GM18517 (cell line): ENCODE data around the gene GRB10.
"Not testable (repeated sequence)": the region's sequence is repeated elsewhere in the genome, so short reads cannot be mapped to it uniquely, and the experiment has no call there.

Source experiments
- ATAC-seq: cut with Tn5 transposase; IDR thresholded peaks from one replicate; pipeline ENCODE4 v1.9.1; 2021; ENCODE audit warnings: mild to moderate bottlenecking, moderate library complexity; ENCODE audit not compliant: unreplicated experiment

Gene GRB10

DNA sequence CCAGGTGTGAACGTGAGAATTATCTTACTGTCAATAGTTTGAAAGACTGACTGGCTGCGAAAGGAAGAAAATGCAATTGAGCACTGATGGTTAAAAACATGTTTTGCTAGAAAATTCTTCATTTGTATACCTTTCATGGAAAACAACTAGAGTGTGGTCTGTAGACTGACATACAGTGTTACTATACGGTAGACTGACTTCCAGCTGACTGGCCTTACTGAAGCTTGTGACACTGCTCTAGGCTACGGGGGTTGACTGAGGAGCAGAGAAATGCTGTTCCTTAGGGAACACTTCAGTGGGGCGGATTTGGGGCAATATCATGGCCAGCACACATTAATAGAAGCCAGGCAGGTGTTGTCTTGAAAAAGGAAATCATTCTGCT, 191.6 kb downstream of the GRB10 start:
- ATAC-seq, result no peak

DNA sequence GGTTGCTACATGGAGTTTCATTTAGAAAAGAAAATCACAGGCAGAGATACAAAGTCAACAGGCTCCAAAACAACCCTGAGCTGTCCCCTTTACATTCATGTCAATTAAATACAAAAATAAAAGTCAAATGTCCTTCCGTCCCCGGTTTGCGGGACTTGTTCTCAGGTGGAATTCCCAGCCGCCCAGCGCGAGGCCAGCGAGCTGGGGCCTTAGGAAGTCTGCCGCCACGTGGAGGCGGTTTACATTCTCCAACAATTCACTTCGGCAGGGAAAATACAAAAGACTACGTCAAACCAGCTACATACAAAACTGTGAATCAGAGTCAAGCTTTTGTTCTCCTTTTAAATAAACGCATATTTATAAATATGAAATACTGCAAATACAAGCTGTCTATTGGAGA, 192.2 kb downstream of the GRB10 start:
- ATAC-seq, result no peak

DNA sequence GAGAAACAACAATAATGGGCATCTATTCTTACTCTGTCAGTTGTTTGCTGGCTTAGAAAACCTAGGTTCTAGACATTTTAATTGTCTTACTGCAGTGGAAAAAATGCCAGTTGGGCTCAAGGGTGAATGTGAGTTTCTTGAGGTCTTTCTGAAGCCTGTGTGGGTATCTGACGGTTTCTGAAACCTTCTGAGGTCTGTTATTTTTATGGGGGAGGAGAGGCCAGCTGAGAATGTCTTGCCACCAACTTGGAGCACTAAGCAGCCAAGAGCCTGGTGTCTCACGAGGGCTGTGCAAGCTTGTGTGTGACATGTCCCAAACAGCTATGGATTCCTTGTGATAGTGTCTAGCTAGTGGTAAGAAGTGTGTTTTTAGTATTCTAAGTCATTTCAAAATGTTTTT, 193.3 kb downstream of the GRB10 start:
- peak; percentile 31 for ATAC-seq

DNA sequence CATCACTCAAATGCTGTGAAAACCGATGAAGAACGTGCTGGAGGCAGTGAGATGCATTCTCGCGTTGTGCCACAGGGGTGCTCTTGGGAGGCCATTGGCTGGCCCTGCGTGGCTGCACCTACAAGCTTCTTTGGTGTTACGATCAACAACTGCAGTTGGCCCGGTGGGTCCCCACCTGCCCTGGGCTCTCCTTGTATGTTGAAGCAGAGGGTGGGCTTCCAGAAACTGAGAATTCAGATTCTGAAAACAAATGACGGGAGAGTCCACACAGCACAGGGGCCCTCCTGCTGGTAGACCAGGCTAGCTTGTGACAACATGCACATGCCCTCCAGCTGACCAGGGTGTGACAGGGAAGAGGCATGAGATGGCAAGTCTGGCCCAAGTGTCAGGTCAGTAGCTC, 193.8 kb downstream of the GRB10 start:
- ATAC-seq, result no peak

DNA sequence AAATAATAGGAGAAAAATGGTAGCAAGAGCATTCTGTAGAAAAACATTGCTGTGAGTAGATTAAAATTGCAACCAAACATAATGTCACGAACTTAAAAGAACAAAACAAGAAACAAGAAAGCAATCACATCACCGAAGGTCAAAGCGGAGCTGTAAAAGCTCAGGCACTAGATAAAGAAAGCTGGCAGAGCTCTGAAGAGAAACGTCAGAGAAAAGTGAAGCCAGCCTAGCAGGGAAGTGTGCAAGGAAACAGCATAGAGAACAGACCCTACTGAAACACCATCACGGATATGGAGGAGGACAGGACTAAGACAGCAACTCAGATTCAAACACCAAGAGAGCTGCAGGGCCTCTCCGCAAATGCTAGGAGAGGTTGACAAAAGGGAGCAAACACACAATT, 195.0 kb downstream of the GRB10 start:
- no peak for ATAC-seq

DNA sequence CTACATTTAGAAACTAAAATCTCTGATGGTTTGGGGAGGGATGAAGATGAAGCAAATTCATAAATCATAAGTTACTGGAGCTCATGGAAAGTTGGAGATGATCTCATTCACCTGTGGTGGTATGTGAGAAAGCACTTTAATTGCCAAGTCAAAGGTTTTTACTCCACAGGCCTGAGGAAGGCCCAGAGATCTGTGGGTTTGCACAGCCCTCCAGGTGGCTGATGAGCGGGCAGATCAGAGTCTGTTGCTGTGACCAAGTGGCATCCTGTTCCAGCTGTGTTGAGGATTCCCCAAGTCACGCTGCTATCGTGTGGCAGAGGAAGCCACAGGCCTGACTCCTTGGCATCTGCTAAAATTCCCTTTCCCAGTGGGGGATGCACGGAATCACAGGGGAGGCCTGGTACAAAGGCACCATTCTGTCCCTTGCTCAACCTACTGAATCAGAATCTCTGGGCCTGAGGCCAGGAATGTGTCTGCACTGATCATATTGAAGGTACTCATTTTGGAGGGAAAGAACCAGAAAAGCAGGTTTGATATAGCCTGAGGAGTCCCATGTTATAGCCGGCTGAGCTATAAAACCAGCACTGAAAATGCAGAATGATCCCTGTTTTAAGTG, 197.8 kb downstream of the GRB10 start:
- no peak for ATAC-seq

DNA sequence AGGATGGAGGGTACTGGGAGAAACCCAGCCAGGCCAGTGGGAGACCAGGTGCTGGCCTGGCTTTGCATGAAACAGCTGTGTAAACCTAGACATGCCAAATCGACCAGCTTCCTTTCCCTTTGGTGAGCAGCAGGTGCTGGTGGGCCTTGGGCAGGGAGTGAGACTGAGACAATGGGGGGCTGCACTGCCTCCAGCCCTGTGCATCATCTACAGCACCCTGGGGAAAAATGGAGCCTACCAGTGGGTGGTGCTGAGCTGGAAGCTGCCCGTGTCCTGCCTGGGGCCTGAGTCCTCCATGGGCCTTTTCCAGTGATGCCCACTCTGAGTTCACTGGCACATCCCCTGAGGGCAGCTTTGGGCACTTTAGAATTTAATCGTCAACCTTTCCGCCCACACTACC, 198.3 kb downstream of the GRB10 start:
- no peak for ATAC-seq

DNA sequence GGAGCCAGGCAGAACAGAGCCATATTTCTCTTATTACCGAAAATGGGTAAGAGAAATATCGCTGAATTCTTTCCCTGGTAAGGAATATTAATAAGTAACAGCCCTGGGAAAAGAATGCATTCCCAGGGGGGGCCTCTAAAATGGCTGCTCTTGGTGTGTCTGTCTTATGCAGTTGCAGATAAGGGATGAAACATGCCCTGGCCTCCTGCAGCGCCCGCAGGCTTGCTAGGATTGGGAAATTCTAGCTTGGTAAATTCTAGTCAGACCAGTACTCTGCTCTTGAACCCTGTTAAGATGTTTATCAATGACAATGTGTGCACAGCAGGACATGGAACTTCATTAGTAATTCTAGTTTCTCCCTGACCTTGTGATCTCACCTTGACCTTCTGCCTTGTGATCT, 199.4 kb downstream of the GRB10 start:
- ATAC-seq, result not testable (repeated sequence)

DNA sequence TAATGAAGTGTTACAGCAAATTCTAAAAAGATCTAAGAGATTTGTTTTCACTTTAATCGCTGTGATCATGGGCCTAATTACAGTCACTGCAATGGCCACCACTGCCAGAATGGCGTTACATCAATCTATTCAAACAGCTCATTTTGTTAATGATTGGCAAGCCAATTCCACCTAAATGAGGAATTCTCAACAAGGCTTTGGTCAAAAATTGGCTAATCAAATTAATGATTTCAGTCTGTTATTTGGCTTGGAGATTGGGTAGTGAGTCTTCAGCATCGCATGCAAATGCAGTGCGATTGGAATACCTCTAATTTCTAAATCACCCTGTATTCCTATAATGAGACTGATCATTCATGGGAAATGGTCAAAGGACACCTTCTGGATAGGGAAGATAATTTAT, 200.4 kb downstream of the GRB10 start:
- not testable (repeated sequence) for ATAC-seq

DNA sequence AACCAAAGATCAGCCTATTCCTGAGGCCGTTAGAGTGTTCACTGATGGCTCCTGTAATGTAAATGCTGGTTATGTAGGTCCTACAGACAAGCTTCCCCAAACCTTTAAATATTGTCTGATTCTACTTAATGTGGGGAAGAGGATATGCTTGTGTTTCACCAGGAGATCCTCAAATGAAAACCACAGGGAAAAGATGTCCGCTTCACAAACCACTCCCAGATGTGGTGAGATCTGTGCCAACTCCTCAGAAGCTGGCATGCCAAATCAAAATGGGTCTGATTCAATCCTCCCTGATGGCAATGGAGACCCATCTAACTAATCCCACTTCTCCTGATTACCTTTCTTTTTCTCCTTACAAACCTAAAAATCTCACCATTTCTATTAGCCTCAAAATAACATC, 202.0 kb downstream of the GRB10 start:
- ATAC-seq, result not testable (repeated sequence)

DNA sequence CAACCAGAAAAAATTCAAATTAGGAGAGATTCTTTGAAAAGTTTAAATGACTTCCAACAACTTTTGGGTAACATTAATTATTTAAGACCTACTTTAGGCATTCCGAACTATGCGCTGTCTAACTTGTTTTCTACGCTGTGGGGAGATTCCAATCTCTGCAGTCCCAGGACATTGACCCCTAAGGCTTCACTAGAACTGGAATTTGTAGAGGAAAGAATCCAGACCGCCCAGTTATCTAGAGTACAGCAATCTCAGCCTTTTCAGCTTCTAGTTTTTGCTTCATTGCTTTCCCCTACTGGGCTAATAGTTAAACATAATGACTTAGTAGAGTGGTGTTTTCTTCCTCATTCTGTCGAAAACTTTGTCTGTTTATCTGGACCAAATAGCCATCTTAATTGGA, 202.6 kb downstream of the GRB10 start:
- no peak for ATAC-seq

DNA sequence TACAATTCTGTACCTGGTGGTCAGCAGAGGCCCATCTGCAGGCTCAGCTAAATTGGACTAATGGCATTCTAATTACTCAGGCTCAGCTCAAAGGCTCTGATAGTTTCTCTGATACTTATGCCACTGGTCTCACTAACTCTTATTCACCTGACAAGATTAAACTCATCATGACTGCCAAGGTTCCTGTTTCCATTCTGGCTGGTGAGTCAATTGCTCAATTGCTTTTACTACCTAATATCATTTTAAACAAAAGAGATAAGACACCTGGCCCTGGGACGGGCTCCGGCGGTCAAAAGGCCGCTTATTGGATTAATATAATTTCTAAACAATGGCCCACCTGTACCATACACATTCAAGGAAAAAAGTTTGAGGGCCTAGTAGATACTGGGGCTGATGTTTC, 204.6 kb downstream of the GRB10 start:
- ATAC-seq, result not testable (repeated sequence)

DNA sequence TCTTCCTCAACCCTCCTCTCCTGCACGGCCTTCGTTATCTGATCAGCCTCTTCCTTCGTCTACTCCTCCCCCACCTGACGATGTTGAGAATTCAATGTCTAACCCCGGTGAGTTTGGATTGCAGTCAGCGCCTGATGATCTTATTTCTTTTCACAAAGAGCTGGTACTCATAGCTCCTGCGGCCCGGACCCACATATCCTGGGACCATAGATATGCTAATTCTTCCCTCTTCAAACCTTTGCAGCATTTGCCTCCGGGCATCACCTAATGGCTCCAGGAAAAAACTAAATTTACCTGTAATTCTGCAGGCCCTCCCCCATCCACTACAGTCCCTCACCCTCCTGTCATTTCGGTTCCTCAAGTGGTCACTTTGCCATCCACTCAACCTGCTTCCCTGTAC, 205.1 kb downstream of the GRB10 start:
- no peak for ATAC-seq

DNA sequence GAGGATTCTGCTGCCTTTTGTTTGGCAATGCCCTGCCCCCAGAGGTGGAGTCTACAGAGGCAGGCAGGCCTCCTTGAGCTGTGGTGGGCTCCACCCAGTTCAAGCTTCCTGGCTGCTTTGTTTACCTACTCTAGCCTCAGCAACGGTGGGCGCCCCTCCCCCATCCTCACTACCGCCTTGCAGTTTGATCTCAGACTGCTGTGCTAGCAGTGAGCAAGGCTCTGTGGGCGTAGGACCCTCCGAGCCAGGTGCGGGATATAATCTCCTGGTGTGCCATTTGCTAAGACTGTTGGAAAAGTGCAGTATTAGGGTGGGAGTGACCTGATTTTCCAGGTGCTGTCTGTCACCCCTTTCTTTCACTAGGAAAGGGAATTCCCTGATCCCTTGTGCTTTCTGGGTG, 206.3 kb downstream of the GRB10 start:
- not testable (repeated sequence) for ATAC-seq

DNA sequence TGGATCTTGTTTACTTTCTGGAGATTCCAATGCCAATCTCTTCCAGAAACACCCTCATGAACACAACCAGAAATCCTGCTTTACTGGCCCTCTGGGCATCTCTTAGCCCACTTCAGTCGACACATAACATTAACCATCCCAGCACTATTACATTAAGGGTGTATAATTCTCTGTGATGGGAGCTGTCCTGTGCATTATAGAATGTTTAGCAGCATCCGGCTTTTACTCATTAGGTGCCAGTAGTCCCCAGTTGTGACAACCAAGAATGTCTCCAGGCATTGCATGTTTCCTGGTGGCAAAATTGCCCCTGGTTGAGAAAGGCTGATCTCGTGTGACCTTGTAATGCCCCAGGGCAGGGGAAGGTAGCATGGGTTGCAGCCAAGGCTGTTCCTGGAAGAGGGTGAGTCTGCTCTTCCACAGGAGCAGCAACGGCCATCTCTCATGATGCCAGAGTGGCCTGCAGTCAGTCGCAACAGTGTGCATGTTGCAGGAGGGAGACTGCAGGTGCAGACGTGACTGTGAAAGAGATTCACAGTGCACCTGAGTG, 214.9 kb downstream of the GRB10 start:
- no peak for ATAC-seq

DNA sequence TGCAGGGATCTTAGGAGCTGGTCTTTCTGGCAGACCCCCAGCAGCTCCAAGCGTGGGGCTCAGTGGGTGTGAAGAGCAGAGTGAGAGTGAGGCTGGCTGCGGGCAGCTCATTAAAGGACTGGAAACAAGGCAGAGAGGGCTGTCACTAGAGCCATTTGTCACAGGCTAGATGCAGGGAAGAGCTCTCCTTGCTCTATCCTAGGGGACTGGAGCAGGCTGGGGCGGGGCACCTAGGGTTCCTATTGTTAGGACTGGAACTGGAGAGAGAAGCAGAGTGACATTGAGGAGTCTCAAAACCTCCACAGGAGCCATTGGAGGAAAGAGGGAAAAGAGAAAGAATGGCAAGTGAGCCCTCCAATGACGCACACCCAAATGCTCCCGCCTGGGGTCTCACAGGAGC, 216.7 kb downstream of the GRB10 start:
- ATAC-seq, result no peak

DNA sequence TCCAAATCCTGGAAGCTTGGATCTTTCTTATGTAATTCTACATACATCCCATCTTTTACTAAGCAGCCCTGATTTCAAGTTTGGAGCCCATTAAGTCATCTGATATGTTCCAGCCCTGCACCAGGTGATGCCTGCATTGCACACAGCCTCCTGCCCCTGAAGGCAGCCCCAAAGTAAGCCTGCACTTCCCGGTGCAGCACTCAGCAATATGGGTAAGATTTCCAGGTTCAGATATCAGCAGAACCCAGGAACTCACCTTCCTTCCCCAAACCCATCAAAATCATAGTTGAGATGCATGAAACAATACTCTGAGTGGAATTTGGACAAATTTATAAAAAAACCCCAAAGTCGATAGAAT, 217.2 kb downstream of the GRB10 start:
- ATAC-seq, result no peak

DNA sequence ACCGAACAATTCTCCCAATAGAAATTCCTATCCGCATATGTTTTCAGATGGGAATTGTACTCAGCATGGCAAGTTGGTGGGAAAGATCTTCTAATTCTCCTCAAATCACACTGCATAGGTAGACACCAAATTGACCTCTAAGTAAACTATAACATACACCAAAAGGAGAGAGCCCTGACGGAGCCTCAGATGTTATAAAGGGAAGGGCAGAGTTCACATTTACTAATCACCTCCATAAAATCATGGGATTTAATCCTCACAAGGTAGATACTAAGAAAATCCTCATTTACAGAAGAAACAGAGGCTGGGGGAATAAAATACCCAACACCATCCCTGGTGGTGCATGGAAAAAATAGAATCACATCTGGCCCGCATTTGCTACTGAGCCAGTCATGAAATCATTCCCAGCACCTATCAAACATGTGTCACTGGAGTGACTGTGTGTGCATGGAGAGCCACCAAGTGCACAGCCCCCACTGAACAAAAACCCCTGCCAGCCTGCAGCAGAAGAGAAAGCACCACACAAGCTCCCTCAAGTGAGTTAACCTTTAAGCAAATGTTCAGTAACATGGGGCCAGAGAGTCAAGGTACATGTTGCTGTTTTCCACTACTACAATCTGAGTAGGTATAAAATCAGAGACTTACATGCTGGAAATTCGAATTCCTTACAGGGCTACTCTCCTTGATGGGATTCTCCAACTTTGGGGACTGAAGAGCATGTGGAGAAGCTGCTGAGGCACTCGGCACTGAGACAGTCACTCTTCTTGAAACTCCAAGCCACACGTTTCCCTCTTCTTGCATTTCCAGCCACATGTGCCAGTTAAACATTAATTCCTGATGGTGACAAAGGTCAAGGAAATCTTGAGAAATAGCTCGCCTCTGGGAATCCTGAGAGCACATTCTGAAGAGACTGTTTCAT, 217.8 kb downstream of the GRB10 start, which contains the start of gene DDC:
DDC (minus strand) TSS at position 766 of the 919 bp plus-strand sequence. CDS start 21,320 bp downstream, outside the sequence.
- ATAC-seq, result no peak

DNA sequence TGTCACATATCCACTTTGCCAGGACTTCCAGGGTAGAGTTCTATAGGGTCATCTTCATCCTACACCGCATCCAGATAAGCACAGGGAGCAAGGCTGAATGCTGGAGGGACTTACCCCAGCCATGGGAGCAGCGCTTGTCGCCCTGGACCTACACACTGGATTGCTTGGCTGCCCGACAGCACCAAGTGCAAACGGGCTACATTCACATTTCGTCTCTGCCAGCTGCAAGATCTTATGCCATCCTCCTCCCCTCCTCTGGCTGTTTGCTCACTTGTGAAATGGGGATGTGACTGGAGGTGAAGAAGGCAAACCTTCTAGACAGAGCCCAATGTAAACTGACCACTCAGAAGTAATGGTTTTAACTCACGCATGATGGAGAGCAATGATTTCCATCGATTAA, 218.5 kb downstream of the GRB10 start:
- ATAC-seq, result no peak

DNA sequence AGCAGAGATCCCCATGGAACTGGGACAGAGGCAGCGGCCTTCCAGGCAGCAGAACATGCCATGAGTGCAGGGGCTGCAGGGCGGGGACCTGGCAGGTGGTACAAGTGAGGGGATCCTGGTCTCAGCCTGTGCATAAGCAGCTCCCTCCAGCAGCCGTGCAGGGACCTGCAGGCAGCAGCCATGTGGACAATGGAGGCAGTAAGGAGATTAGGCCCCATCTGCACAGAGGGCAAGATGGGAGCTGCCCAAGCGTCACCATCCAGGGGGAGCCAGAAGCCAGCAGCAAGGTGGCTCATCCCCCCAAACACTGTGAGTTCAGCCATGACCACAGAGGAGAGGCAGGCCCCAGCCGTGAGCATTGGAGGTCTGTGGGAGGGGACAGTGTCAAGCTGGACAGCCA, 220.6 kb downstream of the GRB10 start:
- ATAC-seq, result no peak

DNA sequence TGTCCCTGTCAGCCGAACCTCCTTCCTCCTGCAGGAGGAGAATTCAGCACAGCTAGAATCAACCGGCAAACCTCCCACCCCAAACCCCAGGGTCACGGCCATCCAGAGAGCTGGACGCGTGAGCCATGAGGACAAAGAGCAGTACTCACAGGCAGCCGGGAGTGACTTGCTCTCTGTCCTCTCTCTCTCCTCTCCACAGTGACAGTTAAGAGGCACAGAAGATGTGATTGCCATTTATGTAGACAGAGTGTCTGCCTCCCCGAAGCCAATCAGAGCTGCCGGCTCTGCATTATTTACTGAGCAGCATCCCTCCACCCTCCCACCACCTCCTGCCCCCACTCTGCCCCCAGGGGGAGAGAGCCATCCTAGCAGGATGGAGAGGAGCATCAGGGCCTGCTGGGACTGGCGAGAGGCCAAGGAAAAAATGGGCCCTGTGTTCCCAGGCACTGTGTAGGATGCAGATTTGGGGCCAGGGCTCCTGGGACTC, 221.8 kb downstream of the GRB10 start:
- no peak for ATAC-seq

DNA sequence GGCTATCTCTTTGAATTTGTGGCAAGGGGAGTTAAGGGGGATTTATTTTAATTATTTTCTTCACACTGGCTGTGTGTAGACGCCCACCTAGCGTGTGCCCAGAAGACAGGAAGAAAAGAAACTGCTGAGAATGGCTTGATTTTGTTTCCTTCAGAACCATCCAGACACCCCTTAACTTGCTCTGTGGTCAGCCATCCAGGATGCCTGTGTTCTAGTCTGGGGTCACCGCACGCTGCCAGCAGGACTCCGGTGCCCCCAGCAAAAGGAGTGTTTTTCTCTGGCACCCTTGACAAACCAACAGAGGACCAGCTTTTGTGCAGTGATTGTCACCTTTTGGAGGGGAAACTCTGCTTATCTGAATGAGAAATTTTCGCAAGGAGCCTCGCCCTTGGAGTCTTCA, 222.8 kb downstream of the GRB10 start:
- ATAC-seq, result no peak
